Stomach smooth muscle (tissue), 2 donors: Measurements from ENCODE around the gene ADGRG3.
A peak's percentile ranks its signal among the peaks of the same experiment; 100 is the strongest.

Experiments
- H3K27ac ChIP-seq: one replicate; pipeline ENCODE4 v1.7.0; 2013; ENCODE audit warnings: mild to moderate bottlenecking, low read length, inconsistent platforms
- H3K27me3 ChIP-seq, 2 donors: one replicate each; pipeline ENCODE4 v1.7.0; 2013; ENCODE audit warnings: low read length in 2 of 2; ENCODE audit not compliant: insufficient read depth in 2 of 2, control insufficient read depth in 1 of 2
- H3K36me3 ChIP-seq, 2 donors: one replicate each; pipeline ENCODE4 v1.7.0; 2013; ENCODE audit warnings: low read length in 2 of 2; ENCODE audit not compliant: control insufficient read depth in 2 of 2, insufficient read depth in 2 of 2
- H3K4me1 ChIP-seq: one replicate; pipeline ENCODE4 v1.7.0; 2013; ENCODE audit warnings: low read length; ENCODE audit not compliant: control insufficient read depth, insufficient read depth
- H3K4me3 ChIP-seq, 2 donors: one replicate each; pipeline ENCODE4 v1.7.0; 2013; ENCODE audit warnings: low read length in 2 of 2
- H3K9ac ChIP-seq, 2 donors: one replicate each; pipeline ENCODE4 v1.7.0; 2013; ENCODE audit warnings: low read length in 2 of 2, mild to moderate bottlenecking in 1 of 2
- H3K9me3 ChIP-seq, 2 donors: one replicate each; pipeline ENCODE4 v1.7.0; 2013; ENCODE audit warnings: low read length in 2 of 2; ENCODE audit not compliant: control insufficient read depth in 2 of 2
- donor health status: healthy.
- donor health status: Pancreatic carcinoma.

ADGRG3 gene

GRCh38 chr16:57642160-57643135 lies 25.7 kb upstream of the ADGRG3 start:
- H3K36me3 ChIP-seq: no peaks in the 10 kb centered on the region
- no peaks in the 10 kb centered on the region for H3K9me3 ChIP-seq
- H3K27ac ChIP-seq: no peak overlapping the region
- H3K4me3 ChIP-seq: no peak overlapping the region
- H3K4me1 ChIP-seq: peaks cover 8% of the 10 kb centered on the region
- peaks cover 3 to 5% of the 10 kb centered on the region in 2 donors for H3K27me3 ChIP-seq
- H3K9ac ChIP-seq: no peak overlapping the region

- Histone ChIP-seq H3K9me3 (no peaks in the 10 kb centered on the region), H3K9ac (no peak overlapping the region), H3K4me3 (no peak overlapping the region), H3K27ac (no peak overlapping the region), H3K27me3 (peaks cover 5 to 6% of the 10 kb centered on the region in 2 donors), H3K4me1 (peaks cover 9% of the 10 kb centered on the region), H3K36me3 (no peaks in the 10 kb centered on the region)
These were observed 24.8 kb upstream of the ADGRG3 start for GRCh38 chr16:57643147-57643874.

GRCh38 chr16:57643910-57644309 lies 24.2 kb upstream of the ADGRG3 start:
- H3K4me3 ChIP-seq: no peak overlapping the region
- H3K9me3 ChIP-seq: no peaks in the 10 kb centered on the region
- no peak overlapping the region for H3K27ac ChIP-seq
- H3K27me3 ChIP-seq: peaks cover 7 to 8% of the 10 kb centered on the region in 2 donors
- H3K4me1 ChIP-seq: peaks cover 9% of the 10 kb centered on the region
- no peak overlapping the region for H3K9ac ChIP-seq
- no peaks in the 10 kb centered on the region for H3K36me3 ChIP-seq

GRCh38 chr16:57644383-57645014 lies 23.6 kb upstream of the ADGRG3 start:
- H3K27me3 ChIP-seq: peaks cover 11 to 12% of the 10 kb centered on the region in 2 donors
- H3K9ac ChIP-seq: no peak overlapping the region
- H3K4me3 ChIP-seq: no peak overlapping the region
- no peaks in the 10 kb centered on the region for H3K9me3 ChIP-seq
- no peaks in the 10 kb centered on the region for H3K36me3 ChIP-seq
- H3K27ac ChIP-seq: no peak overlapping the region
- H3K4me1 ChIP-seq: peaks cover 5% of the 10 kb centered on the region

GRCh38 chr16:57645169-57645568 lies 22.9 kb upstream of the ADGRG3 start:
- H3K27me3 ChIP-seq: peaks cover 11% of the 10 kb centered on the region in 2 donors
- no peak overlapping the region for H3K27ac ChIP-seq
- no peaks in the 10 kb centered on the region for H3K9me3 ChIP-seq
- H3K4me1 ChIP-seq: peaks cover 4% of the 10 kb centered on the region
- H3K36me3 ChIP-seq: no peaks in the 10 kb centered on the region
- H3K9ac ChIP-seq: no peak overlapping the region
- no peak overlapping the region for H3K4me3 ChIP-seq

GRCh38 chr16:57645691-57646387 lies 22.3 kb upstream of the ADGRG3 start:
- Histone ChIP-seq H3K4me3 (no peak overlapping the region), H3K9me3 (no peaks in the 10 kb centered on the region), H3K27me3 (peaks cover 11% of the 10 kb centered on the region in 2 donors), H3K4me1 (peaks cover 4% of the 10 kb centered on the region), H3K9ac (no peak overlapping the region), H3K36me3 (no peaks in the 10 kb centered on the region), H3K27ac (no peak overlapping the region)

- Histone ChIP-seq H3K4me1 (peaks cover 4% of the 10 kb centered on the region), H3K27me3 (peaks cover 11 to 15% of the 10 kb centered on the region in 2 donors), H3K4me3 (no peak overlapping the region), H3K36me3 (no peaks in the 10 kb centered on the region), H3K9ac (no peak overlapping the region), H3K27ac (no peak overlapping the region), H3K9me3 (no peaks in the 10 kb centered on the region)
These were observed 21.6 kb upstream of the ADGRG3 start for GRCh38 chr16:57646388-57647039.

- Histone ChIP-seq H3K9me3 (no peaks in the 10 kb centered on the region), H3K27ac (peak overlapping the region; percentile 18), H3K4me3 (no peak overlapping the region), H3K9ac (no peak overlapping the region), H3K36me3 (no peaks in the 10 kb centered on the region), H3K4me1 (peaks cover 4% of the 10 kb centered on the region), H3K27me3 (peaks cover 11 to 15% of the 10 kb centered on the region in 2 donors)
These were observed 20.8 kb upstream of the ADGRG3 start for GRCh38 chr16:57647136-57647875.

- Histone ChIP-seq H3K9me3 (no peaks in the 10 kb centered on the region), H3K36me3 (no peaks in the 10 kb centered on the region), H3K4me1 (peaks cover 4% of the 10 kb centered on the region), H3K9ac (no peak overlapping the region), H3K27ac (no peak overlapping the region), H3K4me3 (no peak overlapping the region), H3K27me3 (peaks cover 11 to 15% of the 10 kb centered on the region in 2 donors)
These were observed 20.0 kb upstream of the ADGRG3 start for GRCh38 chr16:57648125-57648524.
